NCI-H460 (cell line): ENCODE measurements around the gene VWA5B1. TPM values are rescaled to one million over a fixed set of nuclear protein-coding genes. Genes with fewer than 3 reads are reported as not detected.

Source experiments
- DNase-seq: peaks from one replicate; pipeline ENCODE4 v3.0.0-alpha.2; 2016; ENCODE audit warnings: low read depth; ENCODE audit errors: extremely low read depth
- total RNA-seq: library from RNA; depleted of rRNA; stranded (reverse); fragments of >200 nt; shearing (Covaris generic); gene quantifications from 2 replicates; pipeline ENCODE4 v1.2.3, GENCODE V29; 2014

The VWA5B1 gene
- total RNA-seq, 1 experiment from 2014 or later, result not detected

DNA sequence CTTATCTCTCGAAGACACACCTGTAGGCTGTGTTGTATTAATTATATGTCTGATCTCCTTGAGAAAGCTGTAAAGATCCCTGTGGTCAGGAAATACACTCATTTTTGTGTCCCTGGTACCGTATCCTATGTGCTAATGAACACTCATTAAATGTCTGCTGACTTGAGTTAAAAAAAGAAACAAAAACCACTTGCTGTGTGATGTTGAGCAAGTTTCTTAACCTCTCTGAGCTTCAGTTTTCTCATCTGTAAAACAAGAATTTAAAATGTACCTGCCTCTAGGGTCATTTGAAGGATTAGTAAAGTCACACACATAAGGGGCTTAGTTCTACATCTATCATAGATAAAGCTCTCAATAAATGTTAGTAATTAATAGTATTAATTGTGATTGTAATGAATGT is 91.3 kb downstream of the VWA5B1 start:
- no peak for DNase-seq

DNA sequence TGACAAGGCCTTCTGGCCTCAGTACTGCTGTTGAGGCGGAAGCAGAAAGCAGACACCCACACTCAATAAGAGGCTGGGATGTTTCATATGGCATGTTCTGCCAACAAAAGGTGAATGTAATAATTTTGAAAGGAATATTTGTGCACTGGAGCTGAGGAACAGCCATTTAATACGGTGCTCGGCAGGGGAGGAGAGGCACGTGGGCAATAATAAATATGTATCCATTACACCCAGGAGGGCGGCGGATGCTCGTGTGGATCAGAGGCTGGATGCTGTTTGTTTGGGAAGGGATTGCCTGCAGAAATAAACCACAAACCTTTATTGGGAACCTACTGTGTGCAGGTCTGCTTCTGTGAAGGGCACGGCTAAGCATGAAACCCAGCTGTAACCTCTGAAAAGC is 92.0 kb downstream of the VWA5B1 start:
- DNase-seq, result no peak

DNA sequence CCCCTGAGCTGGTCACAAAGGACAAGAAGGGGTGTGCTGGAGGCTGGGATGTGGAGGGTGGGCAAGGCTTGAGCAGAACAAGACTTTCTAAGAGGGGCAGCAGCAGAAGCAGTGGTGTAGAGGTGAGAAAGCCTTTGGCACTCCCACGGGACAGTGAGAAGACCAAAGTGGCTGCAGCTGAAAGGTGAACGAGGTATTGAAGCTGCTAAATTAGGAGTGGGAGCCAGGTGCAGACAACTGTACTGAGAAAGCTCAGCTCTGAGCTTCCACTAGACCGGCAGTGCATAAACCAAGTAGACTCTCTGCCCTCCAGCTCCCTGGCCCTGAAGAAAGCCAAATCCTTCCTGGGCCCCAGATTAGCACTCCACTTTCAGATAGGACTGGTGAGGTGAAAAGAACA is 93.0 kb downstream of the VWA5B1 start:
- no peak for DNase-seq

DNA sequence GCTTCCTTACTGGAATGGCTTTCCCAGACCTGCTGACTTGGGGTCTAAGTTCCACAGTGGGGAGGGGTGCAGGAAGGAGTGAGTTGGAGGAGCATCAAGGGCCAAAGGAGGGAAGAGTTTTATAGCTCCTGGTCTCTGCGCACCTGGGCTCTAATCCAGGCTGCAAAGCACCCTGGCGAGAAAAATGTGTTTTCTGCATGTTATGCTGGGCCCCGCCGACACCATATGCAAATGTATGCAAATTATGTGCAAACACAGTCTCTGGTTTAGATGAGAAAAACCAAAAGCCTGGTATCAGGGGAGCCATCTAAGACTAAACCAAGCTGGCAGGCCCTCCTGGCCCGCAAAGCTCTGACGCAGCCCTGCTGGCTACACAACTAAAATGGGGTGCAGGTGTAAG is 95.0 kb downstream of the VWA5B1 start:
- no peak for DNase-seq

DNA sequence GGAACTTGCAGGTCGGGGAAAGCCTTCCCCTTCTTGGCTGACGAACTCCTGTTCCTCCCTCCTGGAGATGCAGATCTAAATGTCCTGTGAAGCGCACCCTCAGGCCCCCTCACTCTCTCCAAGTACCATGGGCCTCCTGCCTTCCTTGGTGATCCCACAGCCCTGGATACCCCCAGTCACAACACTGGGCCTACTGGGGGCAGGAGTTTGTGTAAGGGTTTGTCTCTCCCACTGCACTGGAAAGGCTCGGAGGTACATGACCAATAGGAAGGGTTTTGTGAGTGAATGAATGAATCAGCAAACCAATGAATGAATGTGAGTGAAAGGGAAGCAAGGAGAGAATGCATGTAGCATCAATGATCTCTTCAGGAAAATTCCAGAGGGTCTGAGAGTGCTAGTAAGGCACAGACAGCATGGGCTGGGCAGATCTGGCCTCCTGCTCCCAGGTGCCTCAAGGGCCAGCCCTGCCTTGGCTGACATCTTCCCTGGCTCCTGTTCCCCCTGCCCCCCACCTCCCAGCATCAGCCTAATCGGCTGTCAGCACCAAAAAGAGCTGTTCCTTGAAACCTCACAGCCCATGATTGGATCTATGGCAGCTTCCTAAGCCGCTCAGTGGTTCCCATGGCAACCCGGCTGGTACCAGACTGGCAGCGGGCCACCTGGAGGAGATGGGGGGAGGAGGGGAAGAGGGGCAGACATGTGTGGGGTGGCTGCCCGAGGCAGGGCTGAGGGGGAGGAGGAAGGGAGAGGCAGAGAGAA is 95.8 kb downstream of the VWA5B1 start:
- no peak for DNase-seq

DNA sequence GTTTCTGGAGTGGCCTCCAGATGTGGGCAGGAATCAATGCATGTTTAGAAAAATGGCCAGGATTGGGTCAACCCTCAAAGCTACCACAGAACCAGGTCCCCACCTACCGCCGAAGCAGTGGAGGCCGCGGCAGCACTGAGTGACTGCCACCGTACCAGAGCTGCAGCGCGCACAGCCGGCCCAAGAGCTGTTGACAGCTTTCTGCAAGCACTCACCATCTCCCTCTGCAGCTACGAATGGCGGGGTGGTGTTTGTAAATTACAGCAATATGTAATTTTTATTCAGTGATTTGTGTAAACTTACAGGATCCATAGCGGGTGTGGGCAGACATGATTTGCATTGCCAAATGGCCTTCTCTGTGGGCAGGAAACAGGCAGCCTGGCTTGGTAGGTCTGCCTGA is 98.9 kb downstream of the VWA5B1 start:
- no peak for DNase-seq

DNA sequence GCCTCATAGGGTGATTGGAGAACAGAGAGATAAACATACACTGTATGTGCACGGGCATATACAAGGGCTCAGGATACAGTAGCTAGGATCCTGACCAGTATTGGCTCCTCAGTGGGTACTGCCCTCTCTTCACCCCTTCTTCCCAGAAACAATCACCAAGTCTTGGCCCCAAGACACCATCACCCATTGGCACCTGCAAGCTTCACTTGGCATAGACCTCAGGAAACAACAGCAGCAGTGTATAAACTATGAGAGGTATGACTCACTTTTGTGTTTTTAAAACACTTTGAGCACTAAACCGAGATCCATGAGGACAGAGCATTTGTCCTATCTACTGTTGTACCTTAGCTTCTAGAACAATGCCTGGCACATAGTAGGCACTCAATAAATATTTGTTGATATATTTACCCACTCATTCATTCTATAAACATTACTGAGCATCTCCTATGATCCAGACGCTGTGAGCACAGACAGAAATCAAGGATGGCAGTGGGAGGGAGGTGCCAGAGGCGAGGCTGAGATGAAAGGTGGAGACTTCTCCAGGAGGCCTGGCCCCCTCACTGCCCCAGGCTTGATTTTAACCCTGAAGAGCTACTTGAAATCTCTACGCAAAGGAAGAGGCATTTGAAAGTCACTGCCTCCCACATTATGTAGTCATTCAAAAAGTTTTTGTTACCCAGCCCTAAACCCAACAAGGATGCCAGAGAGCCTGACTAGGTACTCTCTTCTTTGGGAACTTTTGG is 100.1 kb downstream of the VWA5B1 start:
- no peak for DNase-seq

DNA sequence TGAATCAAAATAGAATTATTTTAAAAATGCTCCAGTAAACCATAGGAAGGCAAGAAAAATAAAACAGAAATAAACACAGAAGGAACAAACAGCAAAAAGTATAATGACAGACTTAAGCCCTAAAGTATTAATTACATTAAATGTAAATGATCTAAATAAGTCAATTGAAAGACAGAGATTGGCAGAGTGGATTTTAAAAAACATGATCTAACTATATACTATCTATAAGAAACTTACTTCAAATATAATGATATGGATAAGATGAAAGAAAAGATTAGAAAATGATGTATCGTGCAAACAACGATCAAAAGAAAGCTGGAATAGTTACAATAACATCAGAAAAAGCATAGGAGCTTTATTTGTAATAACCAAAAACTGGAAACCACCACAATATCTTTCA is 104.6 kb downstream of the VWA5B1 start:
- no peak for DNase-seq

DNA sequence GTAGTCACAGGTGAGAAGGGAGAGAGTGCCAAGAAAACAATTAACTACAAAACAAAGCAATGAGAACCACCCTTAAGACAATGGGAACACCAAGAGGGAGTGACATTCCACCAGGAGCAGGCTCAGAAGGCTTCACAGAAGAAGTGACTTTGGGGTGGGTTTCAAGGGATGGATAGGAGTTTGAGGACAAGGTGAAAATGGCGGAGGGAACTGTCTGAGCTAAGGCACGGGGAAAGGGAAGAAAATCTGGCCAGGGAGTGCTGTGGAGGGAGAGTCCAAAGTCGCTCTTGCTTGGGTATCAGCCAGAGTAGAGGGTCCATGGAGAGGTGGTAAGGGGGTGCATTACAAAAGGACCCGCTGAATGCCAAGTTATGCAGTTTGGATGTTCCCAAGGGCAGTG is 108.1 kb downstream of the VWA5B1 start:
- no peak for DNase-seq

DNA sequence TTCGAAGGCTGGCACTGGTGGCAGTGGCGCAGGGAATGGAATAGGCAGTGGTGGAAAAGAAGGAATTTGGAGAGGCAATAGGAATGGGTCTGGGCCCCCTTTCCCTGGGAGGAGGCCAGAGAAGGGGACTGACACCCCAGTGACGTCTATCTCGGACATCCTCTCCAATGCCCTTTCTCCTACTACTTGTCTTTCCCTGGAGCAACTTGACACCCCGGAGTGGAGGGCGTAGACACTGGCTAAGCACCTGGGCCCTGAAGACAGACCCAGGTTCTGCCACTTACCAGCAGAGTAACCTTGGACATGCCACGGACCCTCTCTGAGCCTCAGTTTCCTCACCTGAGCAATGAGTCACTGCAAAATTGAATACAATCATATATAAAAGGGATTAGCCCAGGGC is 108.5 kb downstream of the VWA5B1 start:
- DNase-seq, result no peak

DNA sequence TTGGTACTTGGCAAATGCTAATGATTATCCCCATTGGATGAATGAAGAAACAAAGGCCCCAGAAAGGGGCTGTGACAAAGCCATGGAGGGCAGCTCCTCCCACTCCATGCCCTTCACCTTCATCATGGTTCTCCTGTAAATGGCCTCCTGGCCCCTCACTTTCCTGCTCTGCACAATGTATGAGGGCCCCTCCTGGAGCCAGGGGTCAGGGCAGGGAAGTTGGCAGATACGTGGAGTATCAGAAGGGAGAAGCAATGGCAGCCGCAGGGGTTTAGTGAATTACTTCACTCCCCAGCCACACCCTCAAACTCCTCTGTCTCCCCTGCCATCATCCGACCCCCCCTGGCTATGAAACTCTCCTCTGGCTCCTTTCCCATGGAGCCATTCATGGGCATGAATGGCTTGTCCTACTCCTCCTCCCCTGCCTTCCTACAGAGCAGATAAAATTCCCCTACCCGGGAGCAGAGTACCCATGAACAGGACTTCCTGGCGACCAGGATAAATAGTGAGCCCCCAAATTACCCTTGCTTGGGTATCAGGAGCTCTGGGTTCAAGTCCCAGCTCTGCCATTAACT is 109.0 kb downstream of the VWA5B1 start:
- DNase-seq, result no peak

DNA sequence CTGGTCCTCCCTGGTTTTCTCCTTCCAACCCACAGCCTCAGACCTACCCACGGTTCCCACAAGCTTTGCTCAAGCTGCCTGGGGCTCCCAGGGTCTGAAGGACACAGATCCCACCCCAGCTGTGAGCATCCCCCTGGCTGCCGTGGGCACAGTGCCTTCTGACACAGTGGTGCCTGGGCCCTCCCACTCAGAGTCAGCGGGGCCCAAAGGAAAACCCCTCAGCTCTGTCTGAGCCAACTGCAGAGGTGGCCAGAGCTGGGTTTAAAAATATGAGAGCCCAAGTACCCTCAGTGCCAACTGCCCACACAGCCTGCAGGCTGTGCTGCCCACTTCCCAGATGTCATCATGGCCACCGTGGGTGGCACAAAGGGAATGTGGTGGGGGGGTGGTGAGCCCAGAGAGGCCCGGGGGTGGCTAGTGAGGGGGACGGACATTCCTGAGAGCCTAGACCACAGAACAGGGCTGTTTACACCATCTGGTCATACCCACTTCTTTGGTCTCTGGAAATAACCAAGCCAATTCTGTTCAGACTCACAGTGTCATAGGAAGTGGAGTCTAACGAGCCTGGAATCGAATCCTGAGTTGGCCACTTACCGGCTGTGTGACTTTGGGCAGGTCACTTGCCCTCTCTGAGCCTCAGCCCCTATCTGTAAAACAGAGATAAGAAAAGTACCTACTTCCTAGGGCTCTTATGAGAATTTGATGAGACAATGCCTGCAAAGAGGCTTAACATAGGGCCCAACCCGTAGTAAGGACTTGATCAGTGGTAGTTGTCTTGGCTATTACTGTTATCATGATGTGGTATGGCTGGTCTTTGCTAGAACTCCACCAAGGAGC is 109.9 kb downstream of the VWA5B1 start:
- DNase-seq, result no peak

DNA sequence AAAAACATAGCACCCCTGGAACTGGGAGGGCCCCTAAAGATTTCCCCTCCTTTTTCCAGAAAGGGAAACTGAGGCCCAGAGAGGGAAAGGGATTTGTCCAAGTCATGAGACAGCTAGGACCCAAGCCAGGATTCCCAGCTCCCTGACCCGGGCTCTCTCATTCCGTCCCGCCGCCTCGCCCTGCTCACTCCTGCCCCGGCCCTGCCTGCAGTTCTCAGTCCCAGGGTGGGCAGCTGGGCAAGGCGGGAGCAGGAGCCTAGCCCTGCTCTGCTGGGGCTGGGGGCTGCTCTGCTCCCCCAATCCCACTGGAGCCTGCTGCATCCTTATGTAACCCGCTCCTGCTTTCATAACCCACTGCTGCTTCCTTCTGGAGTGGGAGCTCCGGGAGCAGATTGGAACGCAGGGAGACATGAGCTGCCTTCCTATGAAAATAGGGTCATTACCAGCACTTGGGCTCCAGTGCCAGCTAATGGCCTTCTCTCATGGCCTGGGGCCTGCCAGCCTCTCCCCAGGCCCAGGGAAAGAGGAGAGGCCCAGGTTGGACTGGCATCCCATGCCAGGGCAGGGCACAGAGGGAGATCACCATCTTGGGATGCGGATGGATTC is 110.8 kb downstream of the VWA5B1 start:
- no peak for DNase-seq

DNA sequence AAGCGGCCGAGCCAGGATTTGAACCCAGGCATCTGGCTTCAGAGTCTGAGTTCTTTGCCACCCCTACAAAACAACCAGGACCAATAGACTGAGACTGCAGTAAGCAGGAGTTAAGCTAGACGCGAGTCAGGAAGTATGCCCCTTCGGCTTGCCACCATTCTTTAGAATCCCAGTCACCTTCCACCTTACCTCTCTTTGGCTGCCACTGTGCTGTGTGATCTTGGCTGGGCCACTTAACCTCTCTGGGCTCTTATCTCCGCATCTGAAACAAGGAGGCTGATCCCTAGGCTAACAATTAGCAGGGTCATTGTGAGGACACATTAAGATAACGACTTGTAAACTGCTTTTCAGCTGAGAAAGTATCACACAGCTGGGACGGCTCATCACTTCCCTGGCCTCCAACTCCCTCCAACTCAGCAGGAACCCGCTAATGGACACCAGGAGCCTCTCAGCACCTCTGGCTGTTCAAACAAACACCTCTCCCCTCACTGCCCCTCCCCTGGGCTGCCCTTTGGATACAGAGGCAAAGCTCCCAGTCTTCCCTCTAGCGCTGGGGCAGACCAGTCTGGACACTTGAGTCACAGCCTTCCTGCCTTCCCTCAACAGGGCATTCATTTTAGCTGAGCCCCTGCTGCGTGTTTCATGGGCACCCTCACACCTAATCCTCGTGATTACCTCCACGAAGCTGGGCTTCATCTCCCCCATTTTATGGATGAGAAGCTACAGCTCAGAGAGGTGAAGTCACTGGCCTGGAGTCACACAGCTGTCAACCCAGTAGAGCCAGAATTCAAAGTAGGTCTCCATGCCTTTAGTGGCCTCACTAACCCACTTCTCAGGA is 112.1 kb downstream of the VWA5B1 start:
- no peak for DNase-seq

DNA sequence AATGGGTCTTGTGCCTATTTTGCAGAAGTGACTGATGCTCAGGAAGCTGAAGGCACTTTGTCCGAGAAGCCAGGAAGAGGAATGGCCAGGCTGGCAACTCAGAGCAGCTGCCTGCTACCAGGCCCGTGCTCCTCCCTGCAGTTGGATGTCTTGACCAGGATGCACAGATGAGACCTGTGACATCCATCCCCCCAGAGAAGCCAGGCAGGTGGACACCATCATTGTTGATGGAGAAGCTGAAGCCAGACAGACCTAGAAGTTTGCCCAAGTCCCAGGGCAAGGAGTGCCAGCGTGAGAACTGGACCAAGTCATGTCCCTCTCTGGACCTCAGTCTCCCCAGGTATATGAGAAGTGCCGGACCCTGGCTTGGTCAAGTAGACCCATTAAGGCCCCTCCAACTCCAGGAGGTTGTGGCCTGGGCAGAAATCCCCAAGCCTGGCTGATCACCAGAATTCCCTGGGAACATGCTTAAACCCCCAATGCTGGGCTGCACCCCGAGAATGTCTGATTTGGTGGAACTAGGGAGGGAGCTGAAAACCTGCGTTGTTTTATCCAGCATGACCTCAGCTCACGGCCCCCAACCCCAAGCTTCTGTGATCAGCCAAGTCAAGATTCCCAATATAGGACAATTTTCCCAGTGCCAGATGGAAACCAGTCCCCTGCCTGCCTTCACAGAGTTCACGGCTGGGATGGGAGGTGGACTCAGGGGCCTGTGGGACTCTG is 112.9 kb downstream of the VWA5B1 start:
- no peak for DNase-seq

DNA sequence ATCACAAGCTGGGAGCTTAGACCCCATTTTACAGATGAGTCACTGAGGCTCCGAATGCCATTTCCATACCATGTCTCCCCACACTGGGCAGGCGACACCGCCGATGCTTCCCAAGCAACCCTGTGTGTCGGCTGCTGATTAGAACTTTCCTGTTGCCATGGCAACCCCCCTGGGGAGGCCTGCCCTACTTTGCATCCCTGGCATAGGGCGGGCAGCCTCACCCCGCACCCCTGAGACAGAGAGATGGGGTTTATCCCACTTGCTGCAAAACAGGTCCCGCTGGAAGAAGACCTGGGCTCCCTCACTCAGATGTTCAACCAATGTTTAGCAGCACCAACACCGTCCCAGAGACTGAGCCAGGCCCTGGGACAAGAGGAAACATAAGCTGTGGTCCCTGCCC is 113.8 kb downstream of the VWA5B1 start:
- no peak for DNase-seq
